ENCODE data around the gene ZNF580.

ZNF580 gene

GRCh38 chr19:55606471-55606787 lies 34.4 kb upstream of the ZNF580 start:
- no peak for DNase-seq (ENCODE audit: low spot score)

GRCh38 chr19:55606817-55607216 lies 34.0 kb upstream of the ZNF580 start:
- DNase-seq (ENCODE audit: low spot score), result no peak

GRCh38 chr19:55609326-55609725 lies 31.5 kb upstream of the ZNF580 start:
- no peak for DNase-seq (ENCODE audit: low spot score)

- no peak for DNase-seq (ENCODE audit: low spot score)
Measured at GRCh38 chr19:55611300-55611982, 29.4 kb upstream of the ZNF580 start.

- no peak for DNase-seq (ENCODE audit: low spot score)
Measured at GRCh38 chr19:55611983-55612645, 28.7 kb upstream of the ZNF580 start.

GRCh38 chr19:55613396-55613795 lies 27.4 kb upstream of the ZNF580 start:
- DNase-seq (ENCODE audit: low spot score), result no peak

- DNase-seq (ENCODE audit: low spot score), result no peak
Measured at GRCh38 chr19:55613930-55614710, 26.7 kb upstream of the ZNF580 start.

- DNase-seq (ENCODE audit: low spot score), result no peak
Measured at GRCh38 chr19:55614711-55615542, 25.9 kb upstream of the ZNF580 start.

- DNase-seq (ENCODE audit: low spot score), result no peak
Measured at GRCh38 chr19:55615543-55616394, 25.0 kb upstream of the ZNF580 start.

GRCh38 chr19:55616395-55616875 lies 24.4 kb upstream of the ZNF580 start:
- DNase-seq (ENCODE audit: low spot score), result no peak

- no peak for DNase-seq (ENCODE audit: low spot score)
Measured at GRCh38 chr19:55617426-55617825, 23.4 kb upstream of the ZNF580 start.

- DNase-seq (ENCODE audit: low spot score), result no peak
Measured at GRCh38 chr19:55618426-55618825, 22.4 kb upstream of the ZNF580 start.

GRCh38 chr19:55619286-55619685 lies 21.5 kb upstream of the ZNF580 start:
- DNase-seq (ENCODE audit: low spot score), result no peak

GRCh38 chr19:55620410-55621204 lies 20.2 kb upstream of the ZNF580 start:
- no peak for DNase-seq (ENCODE audit: low spot score)

- DNase-seq (ENCODE audit: low spot score), result no peak
Measured at GRCh38 chr19:55621205-55621672, 19.6 kb upstream of the ZNF580 start.

- DNase-seq (ENCODE audit: low spot score), result no peak
Measured at GRCh38 chr19:55621673-55622231, 19.1 kb upstream of the ZNF580 start.

GRCh38 chr19:55622242-55622969 lies 18.4 kb upstream of the ZNF580 start:
- no peak for DNase-seq (ENCODE audit: low spot score)

GRCh38 chr19:55623130-55623529 lies 17.7 kb upstream of the ZNF580 start:
- no peak for DNase-seq (ENCODE audit: low spot score)

GRCh38 chr19:55623561-55623960 lies 17.2 kb upstream of the ZNF580 start:
- DNase-seq (ENCODE audit: low spot score), result no peak

Data from cerebellar cortex (tissue), 1 donor.